HG03521 (cell line): ENCODE measurements around the gene SNRPA1.
A peak's percentile ranks its signal among the peaks of the same experiment; 100 is the strongest.
"Not testable (repeated sequence)": the region's sequence is repeated elsewhere in the genome, so short reads cannot be mapped to it uniquely, and the experiment has no call there.

Source experiments
- ATAC-seq: cut with Tn5 transposase; IDR thresholded peaks from one replicate; pipeline ENCODE4 v1.9.1; 2021; ENCODE audit warnings: mild to moderate bottlenecking, moderate library complexity; ENCODE audit not compliant: unreplicated experiment

SNRPA1 gene

GRCh38 chr15:101294731-101295606 is at the start of gene SNRPA1:
SNRPA1 (minus strand) TSS chr15:101295248; CDS start chr15:101295178, 70 bp downstream.
- ATAC-seq = peak; percentile 75

DNA sequence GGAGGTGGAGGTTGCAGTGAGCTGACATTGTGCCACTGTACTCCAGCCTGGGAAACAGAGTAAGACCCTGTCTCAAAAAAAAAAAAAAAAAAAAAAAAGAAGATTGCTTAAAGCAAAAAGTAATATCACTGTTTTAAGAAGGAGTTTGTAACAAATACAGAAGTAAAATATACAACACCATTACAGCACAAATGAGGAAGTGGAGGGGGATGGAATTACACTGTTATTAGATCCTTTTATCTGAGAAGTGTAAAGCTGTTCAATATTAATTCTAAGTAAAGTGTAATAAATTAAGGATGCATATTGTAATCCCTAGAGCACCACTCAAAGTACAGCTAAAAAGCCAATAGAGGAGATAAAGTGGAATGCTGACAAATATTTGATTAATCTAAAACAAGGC is 47.0 kb upstream of the SNRPA1 start:
- no peak for ATAC-seq

GRCh38 chr15:101338502-101339057 is 43.5 kb upstream of the SNRPA1 start:
- no peak for ATAC-seq

DNA sequence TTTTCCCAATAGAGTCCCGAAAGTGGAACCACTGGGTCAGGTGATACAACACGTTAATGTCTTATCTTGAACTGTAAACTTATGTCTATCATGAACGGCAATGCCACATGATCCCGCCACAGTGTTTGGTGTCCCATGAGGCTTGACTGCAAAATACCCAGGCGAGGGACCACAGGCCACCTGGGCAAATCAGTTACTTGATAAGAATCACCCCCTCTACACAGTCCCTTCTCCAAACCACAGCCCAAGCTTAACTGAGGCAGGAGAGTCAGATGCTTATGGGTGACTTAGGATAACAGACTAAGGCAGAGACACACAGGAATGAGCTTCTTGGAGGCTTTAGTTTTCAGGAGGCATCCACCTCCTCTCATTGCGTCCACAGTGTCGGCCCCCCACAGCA is 42.9 kb upstream of the SNRPA1 start:
- ATAC-seq = no peak

DNA sequence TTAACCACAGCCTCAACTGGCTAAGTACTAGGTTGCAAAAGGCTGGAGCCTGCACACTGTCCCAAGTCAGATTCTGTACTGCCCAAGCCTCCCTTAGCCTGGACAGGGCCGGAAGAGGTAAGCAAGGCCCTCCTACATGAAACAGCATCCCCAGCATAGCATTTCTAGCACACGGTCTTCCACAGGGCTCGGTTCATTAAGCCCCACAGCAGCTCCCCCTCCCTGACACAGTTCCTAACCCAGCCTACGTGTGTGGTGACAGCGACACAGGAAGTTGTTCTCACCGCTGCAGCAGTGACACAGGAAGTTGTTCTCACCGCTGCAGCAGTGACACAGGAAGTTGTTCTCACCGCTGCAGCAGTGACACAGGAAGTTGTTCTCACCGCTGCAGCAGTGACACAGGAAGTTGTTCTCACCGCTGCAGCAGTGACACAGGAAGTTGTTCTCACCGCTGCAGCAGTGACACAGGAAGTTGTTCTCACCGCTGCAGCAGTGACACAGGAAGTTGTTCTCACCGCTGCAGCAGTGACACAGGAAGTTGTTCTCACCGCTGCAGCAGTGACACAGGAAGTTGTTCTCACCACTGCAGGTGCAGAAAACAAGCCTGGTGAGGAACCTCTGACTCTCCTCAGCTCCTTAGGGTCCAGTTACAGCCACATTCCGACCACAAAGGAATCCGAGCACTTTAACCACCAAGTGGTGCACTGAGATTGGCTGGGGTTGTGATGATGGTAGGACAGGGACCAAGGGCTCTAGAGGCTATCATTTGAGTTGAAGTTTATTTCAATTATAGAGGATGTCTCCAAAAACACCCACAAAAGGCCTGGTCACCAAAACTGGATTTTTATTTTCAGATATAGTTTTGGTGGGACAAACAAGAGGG is 39.1 kb upstream of the SNRPA1 start:
- ATAC-seq = not testable (repeated sequence)

- ATAC-seq = no peak
Measured at GRCh38 chr15:101332061-101332467, 37.0 kb upstream of the SNRPA1 start.

DNA sequence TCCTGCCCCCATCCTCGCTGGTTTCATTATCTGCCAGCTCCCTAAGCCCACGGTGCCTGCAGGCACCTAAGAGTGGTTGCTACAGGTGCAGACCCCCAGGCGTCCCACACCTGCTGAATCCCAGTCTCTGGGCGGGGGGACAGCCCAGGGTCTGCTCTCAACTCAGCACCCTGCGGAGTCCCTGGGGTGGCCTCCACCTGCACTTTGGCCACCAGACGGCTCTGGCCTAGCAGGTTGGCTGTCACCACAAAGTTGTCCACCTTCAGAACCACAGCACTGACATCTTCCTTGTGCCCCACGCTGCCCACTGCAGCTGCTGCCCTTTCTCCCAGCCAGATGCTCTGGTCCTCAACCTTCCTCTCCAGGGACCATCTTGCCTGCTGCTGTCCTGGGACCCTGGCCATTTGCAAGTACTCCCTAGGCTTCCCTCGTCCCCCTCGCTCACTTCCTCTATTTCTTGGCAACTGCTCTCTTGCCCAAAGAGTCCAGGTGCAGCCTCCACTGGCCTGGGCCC is 34.9 kb upstream of the SNRPA1 start:
- no peak for ATAC-seq

DNA sequence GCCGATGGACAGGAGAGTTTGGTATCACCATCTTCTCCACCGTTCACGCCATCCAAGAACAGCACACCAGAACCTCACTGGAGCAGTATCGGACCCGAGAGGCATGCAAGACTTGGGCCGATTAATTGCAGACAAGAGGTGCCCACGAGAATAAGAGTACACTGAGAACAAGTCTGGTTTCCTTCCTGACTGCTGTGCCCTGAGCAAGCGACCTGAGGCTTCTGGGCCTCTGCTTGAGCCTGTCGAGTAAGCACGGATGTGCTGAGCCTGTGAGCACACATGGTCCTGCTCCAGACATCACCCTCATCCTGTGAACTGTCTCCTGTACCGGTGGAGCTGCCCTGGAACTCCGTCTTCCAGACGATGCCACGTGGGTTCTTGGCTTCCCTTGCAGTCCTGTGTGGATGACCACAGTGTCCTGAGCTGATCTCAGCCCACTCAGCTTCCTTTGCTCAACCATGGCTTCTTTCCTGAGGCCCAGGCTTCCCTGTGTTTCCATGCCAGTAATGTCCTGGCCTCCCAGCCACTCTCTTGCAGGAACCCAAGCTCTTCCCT is 34.3 kb upstream of the SNRPA1 start:
- no peak for ATAC-seq

- ATAC-seq = no peak
Measured at GRCh38 chr15:101328001-101328400, 33.0 kb upstream of the SNRPA1 start.

DNA sequence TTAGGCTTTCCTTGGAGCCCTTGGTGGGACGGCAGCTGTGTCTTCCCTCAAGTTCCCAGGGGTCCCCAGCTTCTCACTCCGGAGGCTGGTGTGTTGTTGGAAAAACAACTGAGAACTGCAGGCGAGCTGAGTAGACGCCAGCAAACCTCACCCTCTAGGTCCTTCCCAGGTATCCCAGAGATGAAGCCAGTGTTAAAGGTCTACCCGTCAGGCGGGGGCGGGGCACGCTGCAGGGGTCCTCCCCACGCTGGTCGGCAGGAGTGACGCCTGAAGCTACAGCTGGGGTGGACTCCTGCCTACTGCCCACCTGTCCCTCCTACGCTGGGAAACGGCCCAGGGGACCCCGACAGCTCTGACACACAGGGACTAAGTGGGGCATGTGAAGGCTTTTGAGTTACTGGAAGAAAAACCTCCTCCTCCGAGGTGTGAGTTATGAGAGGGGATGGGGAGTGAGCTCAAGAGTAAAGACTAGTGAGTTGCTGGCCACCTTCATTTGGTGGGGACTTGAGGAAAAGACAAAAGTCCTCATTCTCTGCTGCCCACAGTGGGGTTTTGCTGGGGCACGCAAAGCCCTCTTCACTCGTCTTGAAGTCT is 32.2 kb upstream of the SNRPA1 start:
- ATAC-seq = no peak

GRCh38 chr15:101326462-101327146 is 31.6 kb upstream of the SNRPA1 start:
- ATAC-seq = no peak

GRCh38 chr15:101326026-101326315 is 30.9 kb upstream of the SNRPA1 start:
- ATAC-seq = no peak

GRCh38 chr15:101325263-101326025 is 30.4 kb upstream of the SNRPA1 start:
- no peak for ATAC-seq

- ATAC-seq = no peak
Measured at GRCh38 chr15:101324524-101325177, 29.6 kb upstream of the SNRPA1 start.

- no peak for ATAC-seq
Measured at GRCh38 chr15:101323793-101324523, 28.9 kb upstream of the SNRPA1 start.

- no peak for ATAC-seq
Measured at GRCh38 chr15:101322854-101323477, 27.9 kb upstream of the SNRPA1 start.

DNA sequence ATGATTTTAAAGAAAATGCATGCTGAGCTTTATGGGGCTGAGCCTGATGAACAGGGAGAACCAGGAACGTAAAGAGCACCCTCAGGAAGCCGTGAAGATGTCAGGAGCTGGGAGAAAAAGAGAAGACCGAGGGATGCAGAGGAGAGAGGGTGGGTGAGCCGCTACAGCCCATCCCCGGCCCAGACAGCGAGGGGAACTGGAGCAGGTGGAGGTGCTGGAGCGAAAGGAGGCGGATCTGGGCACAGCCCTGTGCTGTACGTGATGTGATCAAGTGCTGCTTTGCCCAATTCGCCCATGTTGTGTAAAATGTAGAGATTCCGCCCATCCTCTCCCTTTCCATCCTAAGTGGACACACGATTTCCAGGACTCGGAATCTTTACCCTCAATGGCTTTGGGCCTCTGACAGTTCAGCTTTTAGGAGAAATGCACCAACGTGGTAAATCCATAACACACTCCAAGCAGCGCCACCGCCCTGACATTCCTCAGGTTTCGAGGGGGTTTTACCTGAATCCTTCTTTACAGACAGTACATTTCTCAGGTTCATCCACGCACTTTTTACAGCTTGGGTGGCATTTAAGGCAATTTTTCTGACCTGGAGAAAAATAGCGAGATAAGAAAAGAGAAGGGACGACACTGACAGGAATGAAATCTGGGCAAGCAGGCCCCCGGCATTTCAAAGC is 27.1 kb upstream of the SNRPA1 start:
- no peak for ATAC-seq
